Loucy (cell line): ENCODE measurements around the gene SLC17A8.

Experiments
- H2AFZ ChIP-seq: fragments of 200-600 bp; sonication (generic); 2 replicates; pipeline ENCODE4 v1.6.0; 2016; ENCODE audit warnings: antibody characterized with exemption, mild to moderate bottlenecking, low read length, moderate library complexity
- H3F3A ChIP-seq: fragments of 200-600 bp; 2 replicates; pipeline ENCODE4 v1.6.0; 2016; ENCODE audit warnings: antibody characterized with exemption, low read depth, mild to moderate bottlenecking
- H3K27me3 ChIP-seq: fragments of 200-600 bp; sonication (generic); 2 replicates; pipeline ENCODE4 v1.6.1; 2014; ENCODE audit warnings: low read length, mild to moderate bottlenecking; ENCODE audit not compliant: insufficient read depth, poor library complexity, severe bottlenecking
- H3K36me3 ChIP-seq: fragments of 200-600 bp; sonication (generic); 2 replicates; pipeline ENCODE4 v1.6.1; 2016; ENCODE audit warnings: low read length; ENCODE audit not compliant: insufficient read depth
- H3K4me1 ChIP-seq: fragments of 200-600 bp; sonication (generic); 2 replicates; pipeline ENCODE4 v1.5.1; 2014; ENCODE audit warnings: low read length, mild to moderate bottlenecking; ENCODE audit not compliant: insufficient read depth, poor library complexity, severe bottlenecking
- H3K4me2 ChIP-seq: fragments of 200-600 bp; sonication (generic); 2 replicates; pipeline ENCODE4 v1.6.0; 2014; ENCODE audit warnings: antibody characterized with exemption, low read length, low read depth, mild to moderate bottlenecking; ENCODE audit not compliant: poor library complexity, severe bottlenecking
- H3K4me3 ChIP-seq: fragments of 200-600 bp; sonication (generic); 2 replicates; pipeline ENCODE4 v1.5.1; 2014; ENCODE audit warnings: low read length, mild to moderate bottlenecking, mixed read lengths; ENCODE audit not compliant: poor library complexity, severe bottlenecking
- H3K79me2 ChIP-seq: fragments of 200-600 bp; sonication (generic); 2 replicates; pipeline ENCODE4 v1.6.1; 2014; ENCODE audit warnings: low read length; ENCODE audit not compliant: insufficient read depth
- H3K9ac ChIP-seq: fragments of 200-600 bp; sonication (generic); 2 replicates; pipeline ENCODE4 v1.6.0; 2014; ENCODE audit warnings: mild to moderate bottlenecking, low read depth, low read length, moderate library complexity; ENCODE audit not compliant: poor library complexity, severe bottlenecking
- H3K9me2 ChIP-seq: fragments of 200-600 bp; sonication (generic); replicated peaks from 2 replicates; pipeline ENCODE4 v1.6.1; 2016; ENCODE audit warnings: low read depth, low read length, mixed read lengths
- H3K9me3 ChIP-seq: fragments of 200-600 bp; sonication (generic); 2 replicates; pipeline ENCODE4 v1.6.1; 2014; ENCODE audit warnings: mild to moderate bottlenecking, antibody characterized with exemption, low read length, low read depth; ENCODE audit not compliant: insufficient read depth
- H4K20me1 ChIP-seq: fragments of 200-600 bp; sonication (generic); 2 replicates; pipeline ENCODE4 v1.6.0; 2014; ENCODE audit warnings: antibody characterized with exemption, low read length, mild to moderate bottlenecking; ENCODE audit not compliant: insufficient read depth, poor library complexity, severe bottlenecking
- CTCF ChIP-seq: fragments of 200-600 bp; sonication (generic); conservative IDR thresholded peaks from 2 replicates; pipeline ENCODE4 v1.5.1; 2014; ENCODE audit warnings: mild to moderate bottlenecking, antibody characterized with exemption, low read length
- EZH2phosphoT487 ChIP-seq: fragments of 200-600 bp; IDR thresholded peaks from 2 replicates; pipeline ENCODE4 v1.6.1; 2018; ENCODE audit warnings: antibody characterized with exemption, mild to moderate bottlenecking, moderate library complexity, borderline replicate concordance

The SLC17A8 gene

DNA sequence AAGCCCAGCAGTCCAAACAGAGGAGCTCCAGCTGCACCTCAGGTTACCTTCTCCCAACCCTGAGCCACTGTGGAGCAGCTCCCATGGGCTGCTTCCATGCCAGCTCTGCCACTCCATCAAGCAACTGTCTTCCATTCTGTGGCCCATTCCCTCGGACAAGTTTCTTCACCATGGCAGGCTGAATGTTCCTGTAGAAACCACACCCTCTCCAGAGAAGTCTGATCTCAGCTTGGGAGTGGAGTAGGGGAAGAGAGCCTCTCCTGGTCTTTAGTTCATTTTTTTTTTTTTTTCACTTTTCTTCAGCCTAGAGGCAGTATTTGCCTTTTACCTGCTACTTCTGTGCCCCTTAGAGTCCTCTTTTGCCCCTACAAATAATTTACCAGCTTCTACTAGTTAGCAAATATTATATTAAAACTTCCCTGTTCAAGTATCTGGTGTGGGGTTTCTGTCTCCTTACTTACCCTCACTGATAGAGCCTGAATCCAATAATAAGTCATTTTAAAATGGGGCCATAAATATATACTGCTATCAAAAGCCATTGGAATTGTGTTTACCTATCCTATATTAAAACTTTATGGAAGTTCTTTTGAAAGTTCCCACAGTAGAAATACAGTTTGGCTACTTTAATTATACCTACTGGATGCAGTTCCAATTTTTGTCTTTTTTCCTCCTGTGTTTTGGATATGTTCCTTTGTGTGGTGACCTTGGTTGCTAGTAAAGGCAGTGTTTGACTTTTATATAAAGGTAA, 11.7 kb upstream of the SLC17A8 start:
- Histone ChIP-seq H3K9me3 (no peaks in the 10 kb centered on the region), H3F3A (no peaks in the 10 kb centered on the region), H2AFZ (no peak overlapping the region), H3K4me3 (no peak overlapping the region), H3K9ac (no peak overlapping the region), H3K36me3 (no peaks in the 10 kb centered on the region), H3K4me1 (no peaks in the 10 kb centered on the region), H3K9me2 (no peaks in the 10 kb centered on the region), H3K4me2 (no peak overlapping the region), H3K27me3 (no peaks in the 10 kb centered on the region), H3K79me2 (no peaks in the 10 kb centered on the region), H4K20me1 (no peaks in the 10 kb centered on the region)
- TF ChIP-seq CTCF = no peak

GRCh38 chr12:100346660-100347059, 10.2 kb upstream of the SLC17A8 start:
- Histone ChIP-seq H3F3A (no peaks in the 10 kb centered on the region), H4K20me1 (no peaks in the 10 kb centered on the region), H3K4me2 (no peak overlapping the region), H3K9ac (no peak overlapping the region), H3K4me3 (no peak overlapping the region), H3K36me3 (no peaks in the 10 kb centered on the region), H3K27me3 (no peaks in the 10 kb centered on the region), H3K9me3 (no peaks in the 10 kb centered on the region), H2AFZ (no peak overlapping the region), H3K9me2 (no peaks in the 10 kb centered on the region), H3K4me1 (no peaks in the 10 kb centered on the region), H3K79me2 (no peaks in the 10 kb centered on the region)
- TF ChIP-seq CTCF (no peak), EZH2phosphoT487 (no peak)

DNA sequence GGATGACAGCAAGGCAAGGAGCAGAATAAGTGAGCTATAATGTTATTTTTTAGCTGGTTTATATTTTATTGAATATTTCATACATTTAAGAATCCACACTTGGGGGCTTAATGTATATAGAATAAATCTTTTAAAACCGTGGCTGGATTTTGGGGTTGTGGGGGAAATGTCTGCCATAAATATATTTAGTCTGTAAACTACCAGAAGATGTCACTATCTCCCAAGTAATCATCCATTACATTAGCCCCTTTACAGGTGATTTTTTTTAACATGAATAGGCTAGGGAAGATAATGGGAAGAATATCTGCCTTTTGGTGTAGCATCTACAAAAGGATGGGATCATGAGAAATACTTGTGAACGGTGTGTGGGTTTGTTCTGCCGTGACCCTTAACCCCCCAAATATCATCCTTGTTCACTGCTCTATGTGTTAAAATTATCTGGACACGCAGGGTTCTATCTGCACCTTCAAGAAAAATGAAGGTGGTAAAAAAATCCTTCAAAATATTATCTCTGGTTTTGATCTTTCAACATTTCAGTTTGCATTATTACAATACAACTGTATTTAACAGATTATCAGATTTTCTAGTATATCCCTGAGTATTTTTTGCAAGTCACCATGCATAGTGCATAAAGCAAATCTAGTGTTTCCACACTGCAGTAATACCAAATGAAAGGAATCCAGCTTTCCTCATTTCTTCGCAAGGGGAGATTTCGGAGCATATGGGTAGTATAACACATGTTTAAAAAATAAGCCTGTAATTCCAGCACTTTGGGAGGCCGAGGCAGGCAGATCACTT, 8.0 kb upstream of the SLC17A8 start:
- no peaks in the 10 kb centered on the region for H3K9me3 ChIP-seq
- H3K9me2 ChIP-seq = no peaks in the 10 kb centered on the region
- H4K20me1 ChIP-seq = no peaks in the 10 kb centered on the region
- H3K4me1 ChIP-seq = no peaks in the 10 kb centered on the region
- no peak overlapping the region for H3K4me2 ChIP-seq
- H2AFZ ChIP-seq = no peak overlapping the region
- no peaks in the 10 kb centered on the region for H3K79me2 ChIP-seq
- no peak overlapping the region for H3K9ac ChIP-seq
- H3K36me3 ChIP-seq = no peaks in the 10 kb centered on the region
- TF ChIP-seq CTCF (peak; percentile 59), EZH2phosphoT487 (no peak)
- no peak overlapping the region for H3K4me3 ChIP-seq
- no peaks in the 10 kb centered on the region for H3F3A ChIP-seq
- no peaks in the 10 kb centered on the region for H3K27me3 ChIP-seq
